Measurements from ENCODE around the gene CDH13. TPM values are rescaled to one million over a fixed set of nuclear protein-coding genes. Genes with fewer than 3 reads are reported as not detected.

Gene CDH13
- total RNA-seq, 1 experiment from 2014 or later: 2.1 TPM

DNA sequence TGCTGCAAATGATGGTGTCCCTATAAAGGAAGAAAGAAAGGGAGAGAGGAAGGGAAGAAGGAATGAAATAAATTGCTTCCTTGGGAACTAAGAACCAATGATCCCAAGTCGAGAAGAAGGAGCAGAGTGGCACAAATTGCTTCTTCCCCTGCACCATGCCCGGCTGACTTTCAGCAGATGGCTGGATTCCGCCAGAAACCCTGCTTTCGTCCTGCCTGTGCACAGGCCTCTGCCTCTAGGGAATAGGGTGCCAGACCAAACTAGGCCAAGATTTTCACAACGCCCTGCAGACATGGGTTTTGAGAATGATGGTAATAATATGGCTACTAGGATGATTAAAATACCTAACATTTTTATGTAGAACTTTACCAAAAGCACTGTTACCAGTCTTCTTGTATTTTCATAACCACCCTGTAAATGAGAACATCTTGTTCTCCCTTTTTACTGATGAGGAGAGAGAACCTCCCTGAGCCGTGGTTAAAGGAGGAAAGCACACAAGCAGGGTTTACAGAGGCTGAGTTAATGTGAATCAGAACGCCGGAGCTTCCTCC, 1058.9 kb downstream of the CDH13 start:
- Histone ChIP-seq H3K27ac (ENCODE audit: low read depth, low read length, poor library complexity, severe bottlenecking) (no peak overlapping the region), H3K9me3 (ENCODE audit: low read depth, low read length, poor library complexity, severe bottlenecking) (no peaks in the 10 kb centered on the region), H3K4me1 (ENCODE audit: insufficient read depth, low read length, poor library complexity, severe bottlenecking) (no peaks in the 10 kb centered on the region), H3K4me3 (ENCODE audit: low read depth, low read length, poor library complexity, severe bottlenecking) (no peak overlapping the region), H3K27me3 (replicated peaks; ENCODE audit: insufficient read depth, low read depth, low read length, poor library complexity) (no peaks in the 10 kb centered on the region), H3K36me3 (ENCODE audit: insufficient read depth, low read length, poor library complexity, severe bottlenecking) (no peaks in the 10 kb centered on the region)
- TF ChIP-seq EZH2 (IDR thresholded peaks at IDR 0.05; ENCODE audit: borderline replicate concordance, low read depth, low read length, poor library complexity, severe bottlenecking): no peak
- TF ChIP-seq, protein P1, sequence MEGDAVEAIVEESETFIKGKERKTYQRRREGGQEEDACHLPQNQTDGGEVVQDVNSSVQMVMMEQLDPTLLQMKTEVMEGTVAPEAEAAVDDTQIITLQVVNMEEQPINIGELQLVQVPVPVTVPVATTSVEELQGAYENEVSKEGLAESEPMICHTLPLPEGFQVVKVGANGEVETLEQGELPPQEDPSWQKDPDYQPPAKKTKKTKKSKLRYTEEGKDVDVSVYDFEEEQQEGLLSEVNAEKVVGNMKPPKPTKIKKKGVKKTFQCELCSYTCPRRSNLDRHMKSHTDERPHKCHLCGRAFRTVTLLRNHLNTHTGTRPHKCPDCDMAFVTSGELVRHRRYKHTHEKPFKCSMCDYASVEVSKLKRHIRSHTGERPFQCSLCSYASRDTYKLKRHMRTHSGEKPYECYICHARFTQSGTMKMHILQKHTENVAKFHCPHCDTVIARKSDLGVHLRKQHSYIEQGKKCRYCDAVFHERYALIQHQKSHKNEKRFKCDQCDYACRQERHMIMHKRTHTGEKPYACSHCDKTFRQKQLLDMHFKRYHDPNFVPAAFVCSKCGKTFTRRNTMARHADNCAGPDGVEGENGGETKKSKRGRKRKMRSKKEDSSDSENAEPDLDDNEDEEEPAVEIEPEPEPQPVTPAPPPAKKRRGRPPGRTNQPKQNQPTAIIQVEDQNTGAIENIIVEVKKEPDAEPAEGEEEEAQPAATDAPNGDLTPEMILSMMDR (conservative IDR thresholded peaks at IDR 0.05; ENCODE audit: low read depth, low read length): no peak
- no TSS peak for BruUV-seq (replicated peaks)
- DNase-seq (ENCODE audit: low spot score): no peak
- intact Hi-C loops (cut with micrococcal nuclease; ENCODE audit: unreplicated experiment): no loop called here
- CTCF ChIA-PET: no interaction called here
- POLR2A ChIA-PET (ENCODE audit: low non-redundant PET): no interaction called here

DNA sequence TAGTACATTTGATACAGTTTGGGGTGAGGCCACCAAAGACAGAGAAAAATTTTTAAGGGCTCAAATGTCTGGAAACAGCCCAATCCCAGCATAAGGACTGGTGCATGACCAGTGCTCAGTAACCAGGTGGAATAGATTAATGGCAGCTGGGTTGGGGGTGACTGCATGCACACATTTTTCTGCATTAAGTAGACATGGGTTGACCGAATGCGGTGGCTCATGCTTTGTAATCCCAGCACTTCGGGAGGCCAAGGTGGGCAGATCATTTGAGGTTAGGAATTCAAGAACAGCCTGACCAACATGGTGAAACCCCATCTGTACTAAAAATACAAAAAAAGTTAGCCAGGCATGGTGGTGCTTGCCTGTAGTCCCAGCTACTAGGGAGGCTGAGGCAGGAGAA, 1060.0 kb downstream of the CDH13 start:
- no peaks in the 10 kb centered on the region for H3K36me3 ChIP-seq (ENCODE audit: insufficient read depth, low read length, poor library complexity, severe bottlenecking)
- CTCF ChIA-PET: no interaction called here
- H3K4me3 ChIP-seq (ENCODE audit: low read depth, low read length, poor library complexity, severe bottlenecking): no peak overlapping the region
- H3K27ac ChIP-seq (ENCODE audit: low read depth, low read length, poor library complexity, severe bottlenecking): no peak overlapping the region
- POLR2A ChIA-PET (ENCODE audit: low non-redundant PET): no interaction called here
- H3K27me3 ChIP-seq (replicated peaks; ENCODE audit: insufficient read depth, low read depth, low read length, poor library complexity): no peaks in the 10 kb centered on the region
- H3K9me3 ChIP-seq (ENCODE audit: low read depth, low read length, poor library complexity, severe bottlenecking): no peaks in the 10 kb centered on the region
- TF ChIP-seq, protein P1 (conservative IDR thresholded peaks at IDR 0.05; ENCODE audit: low read depth, low read length): no peak
- TF ChIP-seq EZH2 (IDR thresholded peaks at IDR 0.05; ENCODE audit: borderline replicate concordance, low read depth, low read length, poor library complexity, severe bottlenecking): no peak
- DNase-seq (ENCODE audit: low spot score): no peak
- intact Hi-C loops (cut with micrococcal nuclease; ENCODE audit: unreplicated experiment): no loop called here
- no peaks in the 10 kb centered on the region for H3K4me1 ChIP-seq (ENCODE audit: insufficient read depth, low read length, poor library complexity, severe bottlenecking)
- BruUV-seq (replicated peaks): no TSS peak

DNA sequence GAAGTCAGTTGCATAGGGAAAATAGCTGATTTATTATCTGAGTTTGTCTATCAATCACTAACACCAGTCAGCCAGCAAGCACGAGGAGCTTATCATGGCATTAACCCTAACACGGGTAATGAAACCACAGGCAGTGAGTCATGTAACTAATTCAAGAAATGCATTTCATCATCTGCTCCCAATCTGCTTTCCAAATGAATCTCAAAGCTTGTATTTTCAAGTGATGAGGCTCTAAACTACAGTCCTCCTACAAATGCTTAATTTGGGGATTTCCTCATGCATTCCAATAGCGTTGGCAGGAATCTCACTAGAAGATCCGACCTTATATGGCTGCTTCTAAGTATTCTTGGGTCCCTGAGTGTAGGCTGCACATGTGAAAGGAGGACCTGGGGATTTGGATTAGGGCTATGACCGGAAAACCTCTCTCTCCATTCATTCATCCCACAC, 1062.6 kb downstream of the CDH13 start:
- no peak for TF ChIP-seq EZH2 (IDR thresholded peaks at IDR 0.05; ENCODE audit: borderline replicate concordance, low read depth, low read length, poor library complexity, severe bottlenecking)
- TF ChIP-seq, protein P1 (conservative IDR thresholded peaks at IDR 0.05; ENCODE audit: low read depth, low read length): no peak
- CTCF ChIA-PET: no interaction called here
- intact Hi-C loops (cut with micrococcal nuclease; ENCODE audit: unreplicated experiment): no loop called here
- BruUV-seq (replicated peaks): no TSS peak
- Histone ChIP-seq H3K27ac (ENCODE audit: low read depth, low read length, poor library complexity, severe bottlenecking) (no peak overlapping the region), H3K4me3 (ENCODE audit: low read depth, low read length, poor library complexity, severe bottlenecking) (no peak overlapping the region), H3K27me3 (replicated peaks; ENCODE audit: insufficient read depth, low read depth, low read length, poor library complexity) (peaks cover 23% of the 10 kb centered on the region), H3K4me1 (ENCODE audit: insufficient read depth, low read length, poor library complexity, severe bottlenecking) (no peaks in the 10 kb centered on the region), H3K36me3 (ENCODE audit: insufficient read depth, low read length, poor library complexity, severe bottlenecking) (no peaks in the 10 kb centered on the region), H3K9me3 (ENCODE audit: low read depth, low read length, poor library complexity, severe bottlenecking) (no peaks in the 10 kb centered on the region)
- POLR2A ChIA-PET (ENCODE audit: low non-redundant PET): no interaction called here
- peak; percentile 58 for DNase-seq (ENCODE audit: low spot score)

All from A673 (cell line).